ENCODE results near the gene RNF11.
"Not testable (repeated sequence)": the region's sequence is repeated elsewhere in the genome, so short reads cannot be mapped to it uniquely, and the experiment has no call there.

RNF11 gene

GRCh38 chr1:51216631-51217030 lies 19.4 kb upstream of the RNF11 start:
- H3K4me3 ChIP-seq (ENCODE audit: low read length): no peak overlapping the region
- peaks cover 4% of the 10 kb centered on the region for H3K4me1 ChIP-seq (ENCODE audit: insufficient read depth, low read length)
- H2AFZ ChIP-seq (ENCODE audit: low read depth, low read length): no peak overlapping the region
- H3K27me3 ChIP-seq (ENCODE audit: insufficient read depth, low read length): peaks cover 7% of the 10 kb centered on the region
- no peaks in the 10 kb centered on the region for H3K9me3 ChIP-seq (ENCODE audit: low read length)
- H3K36me3 ChIP-seq (ENCODE audit: insufficient read depth, low read length): no peaks in the 10 kb centered on the region

- Histone ChIP-seq H3K27me3 (ENCODE audit: insufficient read depth, low read length) (peaks cover 7% of the 10 kb centered on the region), H2AFZ (ENCODE audit: low read depth, low read length) (no peak overlapping the region), H3K9me3 (ENCODE audit: low read length) (no peaks in the 10 kb centered on the region), H3K36me3 (ENCODE audit: insufficient read depth, low read length) (no peaks in the 10 kb centered on the region), H3K4me3 (ENCODE audit: low read length) (no peak overlapping the region), H3K4me1 (ENCODE audit: insufficient read depth, low read length) (peaks cover 4% of the 10 kb centered on the region)
These were observed 19.0 kb upstream of the RNF11 start for GRCh38 chr1:51217101-51217500.

- Histone ChIP-seq H3K9me3 (ENCODE audit: low read length) (no peaks in the 10 kb centered on the region), H2AFZ (ENCODE audit: low read depth, low read length) (no peak overlapping the region), H3K4me1 (ENCODE audit: insufficient read depth, low read length) (peaks cover 4% of the 10 kb centered on the region), H3K4me3 (ENCODE audit: low read length) (no peak overlapping the region), H3K36me3 (ENCODE audit: insufficient read depth, low read length) (no peaks in the 10 kb centered on the region), H3K27me3 (ENCODE audit: insufficient read depth, low read length) (peaks cover 7% of the 10 kb centered on the region)
These were observed 17.5 kb upstream of the RNF11 start for GRCh38 chr1:51218570-51218969.

- Histone ChIP-seq H2AFZ (ENCODE audit: low read depth, low read length) (no peak overlapping the region), H3K4me3 (ENCODE audit: low read length) (no peak overlapping the region), H3K27me3 (ENCODE audit: insufficient read depth, low read length) (peaks cover 7% of the 10 kb centered on the region), H3K36me3 (ENCODE audit: insufficient read depth, low read length) (no peaks in the 10 kb centered on the region), H3K4me1 (ENCODE audit: insufficient read depth, low read length) (peaks cover 4% of the 10 kb centered on the region), H3K9me3 (ENCODE audit: low read length) (no peaks in the 10 kb centered on the region)
These were observed 17.1 kb upstream of the RNF11 start for GRCh38 chr1:51219022-51219421.

GRCh38 chr1:51221529-51221928 lies 14.5 kb upstream of the RNF11 start:
- H3K36me3 ChIP-seq (ENCODE audit: insufficient read depth, low read length): not testable (repeated sequence)

GRCh38 chr1:51222136-51222787 lies 13.8 kb upstream of the RNF11 start:
- Histone ChIP-seq H2AFZ (ENCODE audit: low read depth, low read length) (no peak overlapping the region), H3K27me3 (ENCODE audit: insufficient read depth, low read length) (no peaks in the 10 kb centered on the region), H3K9me3 (ENCODE audit: low read length) (no peaks in the 10 kb centered on the region), H3K4me3 (ENCODE audit: low read length) (no peak overlapping the region), H3K4me1 (ENCODE audit: insufficient read depth, low read length) (peaks cover 4% of the 10 kb centered on the region), H3K36me3 (ENCODE audit: insufficient read depth, low read length) (no peaks in the 10 kb centered on the region)

More at GRCh38 chr1:51221529-51221928, 14.5 kb upstream of the RNF11 start:
- H3K4me1 ChIP-seq (ENCODE audit: insufficient read depth, low read length); H2AFZ ChIP-seq (ENCODE audit: low read depth, low read length); H3K4me3 ChIP-seq (ENCODE audit: low read length); H3K27me3 ChIP-seq (ENCODE audit: insufficient read depth, low read length); H3K9me3 ChIP-seq (ENCODE audit: low read length): not testable (repeated sequence)

GRCh38 chr1:51222809-51223208 lies 13.3 kb upstream of the RNF11 start:
- no peaks in the 10 kb centered on the region for H3K27me3 ChIP-seq (ENCODE audit: insufficient read depth, low read length)
- no peaks in the 10 kb centered on the region for H3K36me3 ChIP-seq (ENCODE audit: insufficient read depth, low read length)
- H3K4me3 ChIP-seq (ENCODE audit: low read length): no peak overlapping the region
- H2AFZ ChIP-seq (ENCODE audit: low read depth, low read length): no peak overlapping the region
- H3K9me3 ChIP-seq (ENCODE audit: low read length): no peaks in the 10 kb centered on the region
- H3K4me1 ChIP-seq (ENCODE audit: insufficient read depth, low read length): peaks cover 4% of the 10 kb centered on the region

- Histone ChIP-seq H3K4me3 (ENCODE audit: low read length) (no peak overlapping the region), H3K27me3 (ENCODE audit: insufficient read depth, low read length) (no peaks in the 10 kb centered on the region), H2AFZ (ENCODE audit: low read depth, low read length) (no peak overlapping the region), H3K36me3 (ENCODE audit: insufficient read depth, low read length) (no peaks in the 10 kb centered on the region), H3K4me1 (ENCODE audit: insufficient read depth, low read length) (peaks cover 4% of the 10 kb centered on the region), H3K9me3 (ENCODE audit: low read length) (no peaks in the 10 kb centered on the region)
These were observed 11.8 kb upstream of the RNF11 start for GRCh38 chr1:51224255-51224654.

- not testable (repeated sequence) for H3K4me1 ChIP-seq (ENCODE audit: insufficient read depth, low read length); H2AFZ ChIP-seq (ENCODE audit: low read depth, low read length); H3K27me3 ChIP-seq (ENCODE audit: insufficient read depth, low read length); H3K36me3 ChIP-seq (ENCODE audit: insufficient read depth, low read length); H3K4me3 ChIP-seq (ENCODE audit: low read length); H3K9me3 ChIP-seq (ENCODE audit: low read length)
These were observed 8.7 kb upstream of the RNF11 start for GRCh38 chr1:51227231-51227960.

GRCh38 chr1:51228471-51228870 lies 7.6 kb upstream of the RNF11 start:
- H2AFZ ChIP-seq (ENCODE audit: low read depth, low read length); H3K9me3 ChIP-seq (ENCODE audit: low read length); H3K4me3 ChIP-seq (ENCODE audit: low read length); H3K27me3 ChIP-seq (ENCODE audit: insufficient read depth, low read length); H3K36me3 ChIP-seq (ENCODE audit: insufficient read depth, low read length); H3K4me1 ChIP-seq (ENCODE audit: insufficient read depth, low read length): not testable (repeated sequence)

GRCh38 chr1:51230501-51231078 lies 5.5 kb upstream of the RNF11 start:
- H3K36me3 ChIP-seq (ENCODE audit: insufficient read depth, low read length): no peaks in the 10 kb centered on the region
- peaks cover 9% of the 10 kb centered on the region for H3K4me1 ChIP-seq (ENCODE audit: insufficient read depth, low read length)
- no peak overlapping the region for H3K4me3 ChIP-seq (ENCODE audit: low read length)
- H3K27me3 ChIP-seq (ENCODE audit: insufficient read depth, low read length): no peaks in the 10 kb centered on the region
- no peak overlapping the region for H2AFZ ChIP-seq (ENCODE audit: low read depth, low read length)
- no peaks in the 10 kb centered on the region for H3K9me3 ChIP-seq (ENCODE audit: low read length)

- no peaks in the 10 kb centered on the region for H3K27me3 ChIP-seq (ENCODE audit: insufficient read depth, low read length)
- no peaks in the 10 kb centered on the region for H3K36me3 ChIP-seq (ENCODE audit: insufficient read depth, low read length)
- peaks cover 11% of the 10 kb centered on the region for H3K4me1 ChIP-seq (ENCODE audit: insufficient read depth, low read length)
- H3K4me3 ChIP-seq (ENCODE audit: low read length): no peak overlapping the region
- H3K9me3 ChIP-seq (ENCODE audit: low read length): no peaks in the 10 kb centered on the region
- H2AFZ ChIP-seq (ENCODE audit: low read depth, low read length): no peak overlapping the region
These were observed 5.0 kb upstream of the RNF11 start for GRCh38 chr1:51231120-51231519.

- H3K4me1 ChIP-seq (ENCODE audit: insufficient read depth, low read length): peaks cover 12% of the 10 kb centered on the region
- H3K4me3 ChIP-seq (ENCODE audit: low read length): no peak overlapping the region
- H3K36me3 ChIP-seq (ENCODE audit: insufficient read depth, low read length): no peaks in the 10 kb centered on the region
- H3K27me3 ChIP-seq (ENCODE audit: insufficient read depth, low read length): no peaks in the 10 kb centered on the region
- no peaks in the 10 kb centered on the region for H3K9me3 ChIP-seq (ENCODE audit: low read length)
- no peak overlapping the region for H2AFZ ChIP-seq (ENCODE audit: low read depth, low read length)
These were observed 4.2 kb upstream of the RNF11 start for GRCh38 chr1:51231896-51232295.
